Measurements from ENCODE around the gene MRPL16. TPM values are rescaled to one million over a fixed set of nuclear protein-coding genes. Genes with fewer than 3 reads are reported as not detected.
"Not testable (repeated sequence)": the region's sequence is repeated elsewhere in the genome, so short reads cannot be mapped to it uniquely, and the experiment has no call there.

Gene MRPL16
- total RNA-seq: 10 to 100 TPM; 77.9 to 82.6 TPM

DNA sequence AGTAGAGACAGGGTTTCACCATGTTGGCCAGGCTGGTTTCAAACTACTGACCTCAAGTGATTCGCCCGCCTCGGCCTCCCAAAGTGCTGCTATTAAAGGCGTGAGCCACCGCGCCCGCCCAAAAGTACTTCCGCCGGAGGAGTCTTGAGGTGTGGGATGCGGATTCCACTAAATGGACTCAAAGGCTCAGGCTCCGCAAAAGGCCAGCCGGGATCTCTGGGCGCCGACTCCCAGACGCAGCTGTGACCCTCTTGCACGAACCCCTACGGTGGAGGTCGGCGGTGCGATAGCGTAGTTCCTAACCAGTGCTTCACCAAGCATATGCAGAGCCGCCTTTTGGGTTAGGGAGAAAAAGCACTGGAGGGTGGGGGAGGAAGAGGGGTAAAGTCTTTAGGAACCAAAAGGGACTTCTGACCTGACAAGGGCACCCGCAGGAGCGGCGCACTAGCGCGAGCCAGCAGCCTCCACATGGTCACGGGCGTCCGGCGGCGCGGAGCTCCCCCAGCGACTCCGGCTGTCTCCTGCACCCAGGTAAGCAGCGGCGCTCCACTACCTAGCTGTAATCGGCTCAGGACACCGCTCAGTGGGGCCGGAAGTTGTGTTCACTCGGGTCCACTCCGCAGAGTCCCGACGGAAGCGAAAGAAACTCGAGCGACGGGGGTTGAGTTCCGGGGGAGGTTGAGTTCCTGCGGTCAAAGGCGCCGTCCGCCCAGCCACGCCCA, at the start of gene MRPL16:
Gene MRPL16, minus strand, starts transcription at position 590 of the 722 bp plus-strand sequence. Its CDS starts 120 bp downstream, at position 470.
- peaks cover 15% of the 10 kb centered on the region for H3K36me3 Mint-ChIP-seq (ENCODE audit: low read depth)
- POLR2A ChIA-PET: interaction anchor here (0.7 to 1.1 kb wide), 2 partner anchors 55 to 194 kb away, joined by 3 to 4 read pairs; partner anchors contain the start of genes OSBP and STX3
- CTCF ChIA-PET: interaction anchor here (0.7 to 4.7 kb wide), 7 partner anchors 9 to 683 kb away, joined by 3 to 27 read pairs (median 3); partner anchors contain the start of genes DTX4 and STX3
- H3K27me3 Mint-ChIP-seq: no peaks in the 10 kb centered on the region
- peaks cover 18% of the 10 kb centered on the region for H3K4me1 Mint-ChIP-seq
- intact Hi-C loops (cut with DNase I, micrococcal nuclease): loop anchor here (1.0 to 5.0 kb wide), 9 partner anchors 55 to 1233 kb away; partner anchors contain the start of genes OSBP (in 2 of the 2), PATL1 (in 2 of the 2), STX3 (in 2 of the 2) and LPXN (in 1 of the 2)
- ATAC-seq: peak; percentile 99
- DNase-seq: peak; percentile 94
- H3K27ac Mint-ChIP-seq: peak within 1 kb of the TSS; percentile 88
- no peaks in the 10 kb centered on the region for H3K9me3 Mint-ChIP-seq (ENCODE audit: low read depth)
- peak within 1 kb of the TSS; percentile 88 for H3K4me3 Mint-ChIP-seq

- Mint-ChIP-seq H3K4me1 (peaks cover 19% of the 10 kb centered on the region), H3K36me3 (ENCODE audit: low read depth) (no peaks in the 10 kb centered on the region), H3K4me3 (no peak overlapping the region), H3K27me3 (peaks cover 6% of the 10 kb centered on the region), H3K9me3 (ENCODE audit: low read depth) (no peaks in the 10 kb centered on the region), H3K27ac (no peak overlapping the region)
- intact Hi-C loops (cut with DNase I, micrococcal nuclease): no loop called here
- no peak for ATAC-seq
- no peak for DNase-seq
- POLR2A ChIA-PET: no interaction called here
- CTCF ChIA-PET: no interaction called here
Measured at GRCh38 chr11:59859673-59860072, 49.1 kb upstream of the MRPL16 start.

GRCh38 chr11:59857439-59858434, 47.2 kb upstream of the MRPL16 start:
- Mint-ChIP-seq H3K36me3 (ENCODE audit: low read depth) (no peaks in the 10 kb centered on the region), H3K4me1 (peaks cover 19% of the 10 kb centered on the region), H3K9me3 (ENCODE audit: low read depth) (no peaks in the 10 kb centered on the region), H3K27me3 (peaks cover 5% of the 10 kb centered on the region), H3K4me3 (no peak overlapping the region), H3K27ac (peak overlapping the region; percentile 73)
- DNase-seq (peak; percentile 31), ATAC-seq (peak; percentile 88)
- POLR2A ChIA-PET: no interaction called here
- CTCF ChIA-PET: interaction anchor here (0.6 to 0.9 kb wide), 2 partner anchors 61 to 66 kb away, joined by 3 to 4 read pairs; no protein-coding TSS in a partner anchor
- intact Hi-C loops (cut with DNase I, micrococcal nuclease): no loop called here

DNA sequence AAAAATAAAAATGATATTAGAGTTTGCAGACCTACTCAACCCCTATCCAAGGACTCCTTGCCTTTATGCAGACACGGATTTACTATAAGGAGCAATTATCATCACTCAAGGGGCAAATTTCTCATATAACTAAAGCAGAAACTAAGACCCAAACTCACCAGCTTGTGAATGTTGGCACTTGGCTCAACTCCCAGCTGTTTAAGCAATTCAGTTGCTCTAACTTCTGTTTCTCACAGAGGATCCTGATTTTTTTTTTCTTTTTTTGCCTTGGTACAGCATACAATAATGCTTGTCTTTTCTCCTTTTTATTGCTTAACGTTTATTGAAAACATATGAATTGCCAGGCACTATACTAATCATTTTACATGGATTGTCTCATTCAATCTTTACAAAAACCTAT, 44.3 kb upstream of the MRPL16 start:
- peaks cover 2% of the 10 kb centered on the region for H3K27me3 Mint-ChIP-seq
- POLR2A ChIA-PET: no interaction called here
- CTCF ChIA-PET: no interaction called here
- ATAC-seq: no peak
- peaks cover 19% of the 10 kb centered on the region for H3K4me1 Mint-ChIP-seq
- no peak overlapping the region for H3K27ac Mint-ChIP-seq
- H3K9me3 Mint-ChIP-seq (ENCODE audit: low read depth): no peaks in the 10 kb centered on the region
- intact Hi-C loops (cut with DNase I, micrococcal nuclease): no loop called here
- H3K4me3 Mint-ChIP-seq: no peak overlapping the region
- no peaks in the 10 kb centered on the region for H3K36me3 Mint-ChIP-seq (ENCODE audit: low read depth)
- DNase-seq: no peak

DNA sequence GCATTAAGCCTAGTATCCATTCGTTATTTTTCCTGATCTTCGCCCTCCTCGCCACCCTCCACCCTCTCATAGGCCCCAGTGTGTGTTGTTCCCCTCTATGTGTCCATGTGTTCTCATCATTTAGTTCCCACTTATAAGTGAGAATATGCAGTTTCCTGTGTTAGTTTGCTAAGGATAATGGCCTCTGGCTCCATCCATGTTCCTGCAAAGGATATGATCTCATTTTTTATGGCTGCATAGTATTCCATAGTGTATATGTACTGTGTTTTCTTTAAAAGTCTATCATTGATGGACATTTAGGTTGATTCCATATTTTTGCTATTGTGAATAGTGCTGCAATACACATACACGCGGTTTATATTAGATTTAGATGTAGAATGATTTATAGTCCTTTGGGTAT, 40.8 kb upstream of the MRPL16 start:
- intact Hi-C loops (cut with DNase I, micrococcal nuclease); H3K9me3 Mint-ChIP-seq (ENCODE audit: low read depth); POLR2A ChIA-PET; H3K4me1 Mint-ChIP-seq; DNase-seq; H3K36me3 Mint-ChIP-seq (ENCODE audit: low read depth); ATAC-seq; CTCF ChIA-PET; H3K4me3 Mint-ChIP-seq; H3K27ac Mint-ChIP-seq; H3K27me3 Mint-ChIP-seq: not testable (repeated sequence)

GRCh38 chr11:59849551-59849950, 39.0 kb upstream of the MRPL16 start:
- ATAC-seq; DNase-seq; H3K27me3 Mint-ChIP-seq; H3K9me3 Mint-ChIP-seq (ENCODE audit: low read depth); CTCF ChIA-PET; POLR2A ChIA-PET; H3K4me1 Mint-ChIP-seq; H3K36me3 Mint-ChIP-seq (ENCODE audit: low read depth); intact Hi-C loops (cut with DNase I, micrococcal nuclease); H3K4me3 Mint-ChIP-seq; H3K27ac Mint-ChIP-seq: not testable (repeated sequence)

GRCh38 chr11:59849129-59849528, 38.6 kb upstream of the MRPL16 start:
- ATAC-seq (no peak), DNase-seq (no peak)
- H3K27ac Mint-ChIP-seq: no peak overlapping the region
- H3K27me3 Mint-ChIP-seq: peaks cover 2% of the 10 kb centered on the region
- ChIA-PET CTCF (interaction anchor here (0.7 kb wide), 1 partner anchor 210 kb away, joined by 3 read pairs; no protein-coding TSS in a partner anchor), POLR2A (no interaction called here)
- no peaks in the 10 kb centered on the region for H3K9me3 Mint-ChIP-seq (ENCODE audit: low read depth)
- no peaks in the 10 kb centered on the region for H3K4me1 Mint-ChIP-seq
- H3K4me3 Mint-ChIP-seq: no peak overlapping the region
- intact Hi-C loops (cut with DNase I, micrococcal nuclease): no loop called here
- H3K36me3 Mint-ChIP-seq (ENCODE audit: low read depth): no peaks in the 10 kb centered on the region

GRCh38 chr11:59848439-59848838, 37.9 kb upstream of the MRPL16 start:
- H3K4me3 Mint-ChIP-seq; H3K27ac Mint-ChIP-seq; H3K36me3 Mint-ChIP-seq (ENCODE audit: low read depth); H3K27me3 Mint-ChIP-seq; H3K9me3 Mint-ChIP-seq (ENCODE audit: low read depth); POLR2A ChIA-PET; intact Hi-C loops (cut with DNase I, micrococcal nuclease); ATAC-seq; DNase-seq; H3K4me1 Mint-ChIP-seq: not testable (repeated sequence)
- CTCF ChIA-PET: interaction anchor here (0.7 to 1.4 kb wide), 2 partner anchors 70 to 211 kb away, joined by 3 to 4 read pairs; no protein-coding TSS in a partner anchor

GRCh38 chr11:59847626-59848025, 37.0 kb upstream of the MRPL16 start:
- no peaks in the 10 kb centered on the region for H3K36me3 Mint-ChIP-seq (ENCODE audit: low read depth)

GRCh38 chr11:59846556-59846955, 36.0 kb upstream of the MRPL16 start:
- CTCF ChIA-PET: no interaction called here
- POLR2A ChIA-PET: no interaction called here
- Mint-ChIP-seq H3K27ac (no peak overlapping the region), H3K4me1 (no peaks in the 10 kb centered on the region), H3K36me3 (ENCODE audit: low read depth) (no peaks in the 10 kb centered on the region), H3K4me3 (no peak overlapping the region), H3K27me3 (peaks cover 4% of the 10 kb centered on the region), H3K9me3 (ENCODE audit: low read depth) (no peaks in the 10 kb centered on the region)
- intact Hi-C loops (cut with DNase I, micrococcal nuclease): no loop called here
- ATAC-seq: no peak
- DNase-seq: no peak

More at GRCh38 chr11:59847626-59848025, 37.0 kb upstream of the MRPL16 start:
- ATAC-seq (no peak), DNase-seq (no peak)
- Mint-ChIP-seq H3K4me3 (no peak overlapping the region), H3K4me1 (no peaks in the 10 kb centered on the region), H3K9me3 (ENCODE audit: low read depth) (no peaks in the 10 kb centered on the region), H3K27ac (no peak overlapping the region), H3K27me3 (no peaks in the 10 kb centered on the region)
- ChIA-PET CTCF (interaction anchor here (0.7 to 1.4 kb wide), 2 partner anchors 71 to 681 kb away, joined by 3 to 4 read pairs; no protein-coding TSS in a partner anchor), POLR2A (no interaction called here)
- intact Hi-C loops (cut with DNase I, micrococcal nuclease): no loop called here

DNA sequence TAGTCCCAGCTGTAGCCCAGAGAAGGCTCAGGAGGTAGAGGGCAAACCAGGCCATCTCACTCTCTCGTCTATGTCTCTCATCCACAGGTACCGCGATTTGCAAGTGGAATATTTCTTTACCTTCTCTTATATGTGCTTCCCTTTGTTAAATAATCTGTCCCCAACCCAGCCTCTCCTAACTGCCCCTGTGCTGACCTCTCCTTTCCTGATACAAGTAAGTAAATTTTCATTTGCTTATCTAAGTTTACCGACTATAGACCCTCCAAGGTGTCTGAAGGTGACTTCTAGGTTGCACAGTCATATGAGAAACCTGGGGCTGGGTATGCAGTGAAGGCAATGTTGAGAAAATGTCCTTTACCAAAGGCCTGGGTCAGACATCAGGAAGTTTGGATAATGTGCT, 34.8 kb upstream of the MRPL16 start, which contains the start of gene CBLIF:
Gene CBLIF, minus strand, starts transcription at position 101 of the 400 bp plus-strand sequence. Its CDS starts 46 bp downstream, at position 55.
- H3K27ac Mint-ChIP-seq: no peak within 1 kb of the TSS
- DNase-seq (no peak), ATAC-seq (no peak)
- no peaks in the 10 kb centered on the region for H3K9me3 Mint-ChIP-seq (ENCODE audit: low read depth)
- CTCF ChIA-PET: no interaction called here
- no peaks in the 10 kb centered on the region for H3K4me1 Mint-ChIP-seq
- POLR2A ChIA-PET: no interaction called here
- intact Hi-C loops (cut with DNase I, micrococcal nuclease): no loop called here
- H3K4me3 Mint-ChIP-seq: no peak within 1 kb of the TSS
- no peaks in the 10 kb centered on the region for H3K36me3 Mint-ChIP-seq (ENCODE audit: low read depth)
- peaks cover 4% of the 10 kb centered on the region for H3K27me3 Mint-ChIP-seq
